ENCODE data around the gene P3H1.
"Not testable (repeated sequence)": the region's sequence is repeated elsewhere in the genome, so short reads cannot be mapped to it uniquely, and the experiment has no call there.

Gene P3H1

DNA sequence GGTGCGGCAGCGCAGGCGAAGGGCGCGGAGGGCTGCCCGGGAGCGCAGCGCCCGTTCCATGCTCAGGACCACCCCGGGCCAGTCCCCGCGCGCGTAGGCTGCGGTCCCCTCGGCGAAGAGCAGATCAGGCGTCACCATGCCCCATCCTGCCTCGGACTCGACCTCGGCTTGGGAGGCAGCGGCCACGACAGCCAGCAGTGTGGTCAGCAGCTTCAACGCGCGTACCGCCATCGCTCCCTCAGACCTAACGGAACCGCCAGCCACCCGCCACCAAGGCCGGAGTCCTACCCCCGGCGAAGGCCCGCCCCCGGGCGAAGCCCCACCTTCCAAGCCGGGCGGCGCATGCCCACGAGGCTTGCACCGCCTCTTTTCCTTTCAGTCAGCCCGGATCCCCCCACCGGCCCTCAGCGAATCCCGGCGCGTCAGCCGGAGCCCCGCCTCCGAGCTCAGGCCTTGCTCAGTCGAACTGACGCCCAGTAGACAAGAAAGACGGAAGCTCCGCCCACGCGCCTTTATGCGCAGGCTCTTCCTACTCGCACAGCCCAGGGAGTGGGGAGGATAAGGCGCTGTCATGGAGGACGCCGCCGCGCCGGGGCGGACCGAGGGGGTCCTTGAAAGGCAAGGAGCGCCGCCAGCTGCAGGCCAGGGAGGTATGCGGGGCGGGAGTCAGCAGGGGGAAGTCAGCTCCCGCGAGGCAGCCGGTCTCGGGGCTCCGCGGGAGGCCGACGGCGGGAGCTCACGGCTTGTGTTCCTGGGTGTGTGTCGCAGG lies at the start of gene P3H1, which contains the start of gene C1orf50:
TSS of gene P3H1 (minus strand) at position 288 of the 769 bp plus-strand sequence. CDS start at position 231, 57 bp downstream.
TSS of gene C1orf50 (plus strand) at position 509 of the 769 bp plus-strand sequence. CDS start at position 572, 63 bp downstream.
- peak; percentile 100 for DNase-seq

DNA sequence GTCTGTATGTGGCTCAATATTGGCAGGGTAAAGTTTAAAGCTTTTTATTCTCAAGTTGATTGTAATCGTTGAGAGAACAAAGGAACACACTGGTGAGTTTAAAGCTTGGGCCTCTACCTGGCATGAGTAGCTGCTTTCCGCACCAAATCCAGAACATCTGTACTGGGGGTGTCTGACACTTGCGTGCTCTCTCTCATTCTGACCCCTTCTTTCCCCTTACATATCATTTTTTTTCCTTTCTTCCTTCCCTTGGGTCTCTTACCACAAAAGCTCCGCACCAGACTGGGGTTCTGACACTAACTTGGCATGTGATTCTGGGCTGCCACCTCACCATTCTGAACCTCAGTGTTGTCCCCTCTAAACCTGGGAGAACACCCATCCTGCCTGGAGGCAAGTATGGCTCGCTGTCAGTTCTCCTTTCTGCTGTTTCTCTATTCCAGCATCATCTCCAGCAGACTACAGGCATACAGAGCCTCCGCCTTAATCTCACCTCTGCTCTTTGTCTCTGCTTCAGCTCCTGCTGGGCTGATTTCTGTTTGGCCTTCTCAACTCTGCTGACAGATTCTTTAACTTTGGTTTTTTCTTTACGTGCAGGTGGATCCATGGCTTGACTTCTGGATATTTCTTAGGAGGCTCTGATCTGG lies 49.2 kb upstream of the P3H1 start:
- DNase-seq, result no peak

GRCh38 chr1:42814815-42815214 lies 48.0 kb upstream of the P3H1 start:
- not testable (repeated sequence) for DNase-seq

GRCh38 chr1:42807056-42807668 lies 40.3 kb upstream of the P3H1 start:
- DNase-seq, result no peak

- no peak for DNase-seq
Measured at GRCh38 chr1:42806593-42806992, 39.8 kb upstream of the P3H1 start.

DNA sequence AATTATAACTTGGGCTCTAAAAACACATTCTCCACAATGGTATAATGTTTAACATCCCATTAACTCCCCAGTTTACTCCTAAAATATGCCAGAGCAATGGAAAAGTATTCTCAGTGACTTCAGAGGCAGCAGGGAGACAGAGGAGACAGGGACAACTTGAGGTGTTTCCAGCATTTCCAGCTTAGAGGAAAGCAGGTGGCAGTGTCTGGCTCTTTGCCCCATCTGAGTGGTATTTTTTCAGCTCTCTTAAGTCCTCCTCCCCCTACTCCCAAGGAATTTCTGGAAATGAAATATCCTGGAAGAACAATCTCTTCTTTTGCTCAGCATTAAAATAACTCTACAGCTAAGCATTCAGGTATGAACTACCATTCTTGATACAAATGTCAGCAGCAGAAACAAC lies 39.3 kb upstream of the P3H1 start:
- DNase-seq, result no peak

GRCh38 chr1:42801832-42802473 lies 35.1 kb upstream of the P3H1 start:
- no peak for DNase-seq

- peak; percentile 19 for DNase-seq
Measured at GRCh38 chr1:42797979-42798378, 31.2 kb upstream of the P3H1 start.

GRCh38 chr1:42797414-42797813 lies 30.6 kb upstream of the P3H1 start:
- no peak for DNase-seq

- DNase-seq, result no peak
Measured at GRCh38 chr1:42793824-42794223, 27.0 kb upstream of the P3H1 start.

DNA sequence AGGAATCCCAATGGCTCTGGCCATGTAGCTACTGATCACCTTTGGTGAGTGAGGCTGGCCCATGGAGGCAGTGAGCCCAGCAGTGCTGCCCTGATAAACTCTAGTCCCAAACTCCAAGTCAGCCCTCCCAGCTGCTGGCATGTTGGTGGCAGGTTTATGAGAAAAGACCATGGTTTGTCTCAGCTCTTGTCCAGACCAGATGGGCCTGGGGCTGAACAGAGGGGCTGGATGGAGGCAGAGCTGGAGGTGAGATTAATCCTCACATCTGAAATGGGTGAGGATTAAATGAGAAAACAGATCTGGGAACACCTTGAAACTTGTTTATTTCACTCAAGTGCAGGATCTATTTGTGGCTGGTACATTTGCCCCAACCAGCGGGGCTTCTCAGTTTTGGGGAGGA lies 21.2 kb upstream of the P3H1 start:
- DNase-seq, result no peak

DNA sequence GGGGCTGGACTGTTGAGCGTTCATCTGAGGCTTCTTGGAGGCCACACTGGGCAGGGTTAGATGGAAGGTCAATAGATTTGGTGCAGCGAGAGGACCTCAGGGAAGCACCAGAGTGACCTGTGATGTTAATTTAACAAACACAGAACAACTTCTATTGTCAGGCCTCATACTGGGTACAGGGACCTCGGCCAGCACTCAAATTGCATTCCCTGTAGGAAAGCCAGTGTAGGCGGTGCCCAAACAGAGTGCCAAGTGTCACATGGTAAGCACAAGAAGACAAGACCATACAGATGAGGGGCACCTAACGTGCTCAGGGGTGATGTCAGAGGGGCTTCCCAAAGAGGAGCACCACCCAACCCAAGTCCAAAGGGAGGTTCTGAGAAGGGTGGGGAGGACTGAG lies 19.3 kb upstream of the P3H1 start:
- DNase-seq, result no peak

- no peak for DNase-seq
Measured at GRCh38 chr1:42784946-42785693, 18.3 kb upstream of the P3H1 start, which contains the start of gene TMEM269. TSS of gene TMEM269 (plus strand) at chr1:42784991. CDS start at chr1:42789894, 4,903 bp downstream.

DNA sequence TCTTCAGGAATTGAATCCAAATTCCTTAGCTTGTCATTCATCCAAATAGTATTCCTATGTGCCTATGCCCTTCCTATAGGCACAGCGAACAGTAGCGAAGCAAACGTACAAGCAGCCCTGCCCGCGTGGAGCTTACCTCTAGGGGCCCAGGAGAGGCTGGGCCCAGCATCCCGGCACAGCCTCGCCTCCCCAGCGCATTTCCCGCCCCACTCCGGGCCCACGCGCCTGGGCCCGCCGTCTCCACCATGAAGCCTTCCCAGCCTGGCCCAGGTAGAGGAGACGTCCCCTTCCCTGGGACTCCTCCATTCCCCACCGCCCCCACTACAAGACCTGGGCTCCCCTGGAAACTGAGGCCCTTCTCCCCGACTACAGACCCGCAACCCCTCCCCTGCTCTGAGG lies 17.7 kb upstream of the P3H1 start:
- no peak for DNase-seq

GRCh38 chr1:42783092-42783491 lies 16.3 kb upstream of the P3H1 start:
- DNase-seq, result no peak

GRCh38 chr1:42780176-42780575 lies 13.3 kb upstream of the P3H1 start:
- no peak for DNase-seq

DNA sequence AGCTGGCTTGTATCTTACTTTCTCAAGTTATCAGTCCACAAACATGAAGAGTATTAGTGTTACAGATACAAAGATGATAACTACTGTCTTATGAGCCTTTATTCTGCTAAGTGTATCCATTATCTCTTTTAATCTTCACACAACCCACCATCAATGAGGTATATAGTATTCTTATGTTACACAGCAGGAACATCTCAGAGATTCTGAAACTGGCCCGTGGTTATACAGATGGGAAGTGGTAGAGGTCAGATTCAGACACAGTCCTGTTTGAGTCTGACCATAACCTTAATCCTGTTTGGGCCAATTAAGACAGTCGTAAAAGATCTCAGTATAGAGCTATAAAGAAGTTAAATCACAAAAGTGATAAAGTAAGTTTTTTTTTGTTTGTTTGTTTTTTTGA lies 12.9 kb upstream of the P3H1 start:
- DNase-seq, result no peak

DNA sequence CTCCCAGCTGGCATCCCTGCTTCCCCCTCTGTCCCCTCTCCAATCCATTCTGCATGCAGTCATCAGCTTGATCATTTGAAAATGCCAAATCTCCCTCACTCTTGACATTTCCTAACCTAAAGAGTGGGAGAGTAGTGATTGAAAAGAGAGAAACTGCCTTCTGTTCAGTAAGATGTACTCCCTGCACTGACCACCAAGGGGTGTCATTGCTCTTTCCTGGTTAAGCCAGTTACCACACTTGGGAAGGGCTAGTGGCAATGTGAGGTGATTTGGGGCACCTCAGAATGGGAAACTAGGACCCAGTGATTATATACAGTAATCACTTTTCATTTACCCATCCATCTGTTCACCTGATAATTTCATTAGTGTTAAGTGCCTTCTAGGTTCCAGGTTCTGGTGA lies 11.0 kb upstream of the P3H1 start:
- peak; percentile 35 for DNase-seq

DNA sequence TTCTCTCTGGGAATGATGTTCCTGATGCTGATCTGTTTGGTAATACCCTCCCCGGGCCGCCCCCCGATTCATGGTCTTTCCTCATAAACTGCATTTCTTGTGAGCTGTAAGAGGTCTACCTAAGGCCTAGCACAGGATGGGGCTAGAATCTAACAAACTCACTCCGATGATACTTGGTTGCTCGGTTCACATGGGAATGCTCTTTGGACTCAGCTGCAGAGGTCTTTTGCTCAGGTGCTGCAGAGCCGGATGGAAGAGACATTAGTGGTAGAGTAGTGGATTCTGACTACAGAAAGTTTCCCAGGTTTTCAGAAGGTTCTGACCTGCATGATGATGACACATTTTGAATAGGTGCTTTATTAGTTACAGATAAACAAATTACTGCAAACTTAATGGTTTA lies 9.7 kb upstream of the P3H1 start:
- DNase-seq, result no peak

- DNase-seq, result no peak
Measured at GRCh38 chr1:42774928-42775526, 8.2 kb upstream of the P3H1 start.

DNA sequence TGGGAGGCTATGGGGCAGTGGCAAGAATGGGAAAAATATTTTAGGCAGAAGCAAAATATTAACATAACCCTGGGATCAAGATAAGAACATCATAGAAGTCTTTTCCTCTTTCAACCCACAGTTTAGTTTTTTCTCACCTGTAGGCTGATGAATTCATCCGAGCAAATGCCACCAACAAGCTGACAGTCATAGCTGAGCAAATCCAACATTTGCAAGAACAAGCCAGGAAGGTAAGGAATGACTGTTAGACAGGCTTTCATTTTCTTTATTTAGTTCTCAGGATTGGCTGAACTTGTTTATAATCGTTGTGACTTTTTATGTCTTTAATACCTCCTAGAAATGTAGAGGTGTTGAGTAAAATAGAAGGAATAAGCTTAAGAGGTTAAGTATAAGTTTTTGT lies 6.6 kb upstream of the P3H1 start:
- DNase-seq, result no peak

GRCh38 chr1:42769811-42770210 lies 3.0 kb upstream of the P3H1 start:
- DNase-seq, result no peak
